GM12874 (cell line): ENCODE results near the gene MAN2C1.

Source experiments
- CTCF ChIP-seq: IDR thresholded peaks from 2 replicates; pipeline ENCODE4 v1.5.1; 2011; ENCODE audit warnings: low read depth, mild to moderate bottlenecking, control low read depth, low read length, moderate library complexity; ENCODE audit not compliant: insufficient read depth

The MAN2C1 gene

GRCh38 chr15:75380773-75381172 lies 12.4 kb upstream of the MAN2C1 start:
- TF ChIP-seq CTCF: no peak

GRCh38 chr15:75371901-75372688 lies 3.7 kb upstream of the MAN2C1 start:
- no peak for TF ChIP-seq CTCF

- TF ChIP-seq CTCF: no peak
These were observed 3.1 kb upstream of the MAN2C1 start for GRCh38 chr15:75371486-75371885.

GRCh38 chr15:75369897-75370581 lies 1.6 kb upstream of the MAN2C1 start:
- no peak for TF ChIP-seq CTCF

- TF ChIP-seq CTCF: no peak
These were observed 357 bp upstream of the MAN2C1 start for GRCh38 chr15:75368689-75369239.

- TF ChIP-seq CTCF: no peak
These were observed 948 bp downstream of the MAN2C1 start for GRCh38 chr15:75367406-75367912.

- no peak for TF ChIP-seq CTCF
These were observed 1.4 kb downstream of the MAN2C1 start for GRCh38 chr15:75367006-75367405.
